Astrocyte of the hippocampus (primary cell): ENCODE measurements around the gene ARHGAP25.

Experiments used
- DNase-seq: peaks from one replicate; pipeline ENCODE4 v3.0.0; 2011; ENCODE audit warnings: low read depth, low spot score

Gene ARHGAP25

DNA sequence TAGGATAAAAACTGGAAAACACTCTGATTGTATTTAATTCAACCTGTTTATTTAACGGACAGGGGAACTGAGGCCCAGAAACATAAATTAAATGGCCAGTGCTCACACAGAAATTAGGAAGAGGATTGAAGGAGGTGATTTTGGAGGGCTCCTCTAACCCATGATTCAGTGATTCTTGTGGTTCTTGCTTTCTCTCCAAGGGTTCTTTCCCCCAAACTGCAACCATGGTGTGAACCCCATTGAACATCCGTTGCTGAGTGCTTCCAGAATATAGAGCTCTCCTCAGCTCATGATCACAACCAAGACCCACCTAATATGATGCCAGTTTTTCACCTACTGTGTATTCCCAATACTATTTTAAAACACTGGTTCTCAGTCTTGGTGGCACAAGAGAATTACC, 95.1 kb downstream of the ARHGAP25 start:
- no peak for DNase-seq

DNA sequence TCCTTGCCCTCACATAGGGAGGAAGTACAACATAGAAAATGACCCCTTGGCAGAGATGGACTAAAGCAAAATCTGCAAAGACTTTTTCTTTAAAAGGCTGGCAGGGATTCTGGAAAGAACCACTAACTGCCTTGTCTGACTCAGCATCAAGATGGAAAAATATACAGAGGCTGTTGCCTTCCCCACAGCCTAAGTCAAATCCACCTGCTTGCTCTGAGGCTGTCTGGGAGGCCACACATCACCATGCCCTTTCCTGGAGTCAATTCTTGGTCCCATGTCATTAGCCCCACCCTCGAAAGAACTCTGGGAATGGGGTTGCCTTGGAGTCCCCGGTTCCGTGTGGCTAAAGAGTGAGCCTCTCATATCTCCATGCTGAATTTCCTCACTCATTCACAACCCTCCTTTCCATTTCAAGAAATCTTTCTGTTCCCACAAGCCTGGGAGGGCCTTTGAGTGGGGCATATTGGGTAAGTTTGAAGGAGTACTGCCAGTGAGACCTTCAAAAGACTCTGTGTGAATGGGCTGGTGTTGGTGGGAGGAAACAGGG, 97.1 kb downstream of the ARHGAP25 start:
- DNase-seq, result peak; percentile 58

DNA sequence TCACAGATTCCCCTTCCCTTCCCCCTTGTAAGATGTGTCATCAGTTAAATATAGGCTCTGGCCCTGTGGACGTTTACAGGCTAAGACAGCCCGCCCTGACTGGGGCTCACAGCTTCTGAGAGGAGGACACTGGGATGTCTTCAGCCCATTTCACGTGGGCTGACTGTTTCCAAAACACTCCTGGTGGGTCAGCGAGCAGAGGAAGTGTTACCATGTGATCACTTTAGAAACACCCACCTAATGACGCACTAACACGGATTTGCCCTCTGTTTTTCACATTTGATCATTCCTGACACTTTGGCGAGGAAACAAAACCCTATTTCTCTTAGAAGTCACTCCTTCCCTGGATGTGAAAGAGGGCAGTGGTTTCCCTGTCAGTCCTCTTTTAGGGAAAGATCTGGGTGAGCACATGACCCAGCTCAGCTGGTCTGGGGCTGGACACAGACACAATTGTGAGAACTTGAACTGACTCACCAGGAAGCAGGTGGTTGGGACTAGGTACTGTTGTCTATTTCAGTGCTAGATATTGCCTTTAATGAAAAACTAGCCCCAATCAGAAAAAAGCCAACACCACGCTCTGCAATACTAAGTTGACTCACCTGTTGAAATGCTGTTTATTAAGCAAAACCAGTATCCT, 97.7 kb downstream of the ARHGAP25 start:
- DNase-seq, result no peak

DNA sequence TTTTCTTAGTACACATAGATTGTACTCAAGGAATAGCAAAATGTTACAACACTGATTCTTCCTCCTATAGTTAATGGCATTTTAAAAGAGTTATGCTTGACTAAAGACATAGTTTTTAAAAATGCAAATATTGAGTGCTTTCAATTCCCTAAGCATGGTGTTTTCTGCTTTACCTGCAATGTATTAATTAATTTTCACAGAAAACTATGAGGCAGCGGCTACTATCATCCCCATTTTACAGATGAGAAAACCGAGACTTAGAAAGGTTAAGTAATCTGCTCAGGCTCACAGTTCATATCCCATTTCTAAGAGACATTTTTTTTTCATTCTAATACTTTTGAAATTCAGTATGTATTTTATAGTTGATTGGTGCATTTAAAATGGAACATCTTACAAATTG, 98.6 kb downstream of the ARHGAP25 start:
- no peak for DNase-seq

DNA sequence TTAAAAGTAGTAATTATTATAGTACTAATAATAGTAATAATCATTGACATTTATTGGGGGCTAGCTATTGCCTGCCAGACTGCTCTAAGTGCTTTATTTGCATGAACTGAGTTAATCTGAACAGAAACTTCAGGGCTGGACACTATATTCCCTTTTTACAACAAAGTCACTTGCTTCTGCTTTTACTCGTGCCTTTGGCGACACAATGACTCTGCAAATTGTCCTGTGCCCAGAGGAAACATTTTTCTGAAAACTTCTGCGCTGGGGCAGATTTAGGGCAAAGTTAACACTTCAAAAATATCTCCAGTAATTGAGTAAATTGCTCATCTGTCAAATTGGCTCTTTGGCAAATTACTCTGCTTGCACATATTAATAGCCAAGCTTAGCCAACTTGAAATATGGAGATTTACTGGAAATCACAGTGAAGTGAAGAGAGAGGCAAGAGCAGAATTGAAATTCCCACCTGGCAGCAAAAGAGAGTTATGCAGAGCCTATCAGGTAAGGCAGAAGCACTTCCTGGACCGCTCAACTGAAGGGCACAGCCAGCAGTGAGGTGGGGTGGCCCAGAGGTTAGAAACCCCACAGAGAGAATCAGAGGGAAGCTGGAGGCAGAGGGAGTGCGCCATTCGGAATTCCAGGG, 100.2 kb downstream of the ARHGAP25 start:
- no peak for DNase-seq

DNA sequence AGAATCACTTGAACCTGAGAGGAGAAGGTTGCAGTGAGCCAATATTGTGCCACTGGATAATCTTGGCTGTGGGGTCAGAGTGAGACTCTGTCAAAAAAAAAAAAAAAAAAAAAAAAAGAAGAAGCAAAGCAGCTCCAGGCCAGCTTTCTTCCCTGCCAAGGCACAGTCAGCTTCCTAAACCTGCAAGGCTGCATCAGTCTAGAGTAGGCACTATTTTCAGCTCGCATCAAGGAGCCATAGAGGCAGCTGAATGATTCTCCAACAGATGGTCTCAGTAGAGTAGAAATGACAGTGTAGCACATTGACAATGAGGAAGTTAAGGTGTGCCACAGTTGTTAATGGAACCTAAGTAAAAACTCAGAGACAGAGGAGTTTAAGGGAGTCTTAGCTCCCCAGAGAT, 101.0 kb downstream of the ARHGAP25 start:
- DNase-seq, result no peak

DNA sequence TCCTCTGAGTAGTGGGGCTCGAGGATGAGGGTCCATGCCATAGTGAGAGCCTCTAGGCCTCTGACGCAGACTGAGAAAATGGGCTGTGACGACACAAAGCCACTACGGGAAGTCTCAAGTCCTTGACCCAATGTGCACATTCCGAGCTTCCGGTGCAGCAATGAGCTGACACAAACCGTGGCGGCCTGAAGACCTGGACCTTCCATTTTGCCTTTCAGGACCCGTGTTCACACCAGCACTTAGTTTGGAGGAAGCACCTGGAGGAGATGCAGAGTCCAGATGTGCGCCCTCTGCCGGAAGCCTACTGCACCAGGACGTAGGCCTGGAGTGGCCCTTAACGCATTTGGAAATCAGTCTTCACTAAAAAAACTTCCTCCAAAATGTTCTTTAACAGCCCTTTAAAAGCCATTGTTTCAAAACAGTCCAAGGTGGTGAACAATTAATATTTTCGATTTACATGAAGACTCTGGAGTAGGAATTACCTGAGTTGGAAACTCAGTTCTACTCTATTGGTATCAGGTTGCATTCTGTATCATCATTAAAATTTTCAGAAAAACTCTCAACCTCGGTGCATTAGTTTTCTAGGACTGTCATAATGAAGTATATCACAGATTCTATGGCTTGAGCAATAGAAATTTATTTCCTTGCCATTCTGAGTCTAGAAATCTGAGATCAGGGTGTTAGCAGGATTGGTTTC, 102.7 kb downstream of the ARHGAP25 start:
- peak; percentile 32 for DNase-seq

DNA sequence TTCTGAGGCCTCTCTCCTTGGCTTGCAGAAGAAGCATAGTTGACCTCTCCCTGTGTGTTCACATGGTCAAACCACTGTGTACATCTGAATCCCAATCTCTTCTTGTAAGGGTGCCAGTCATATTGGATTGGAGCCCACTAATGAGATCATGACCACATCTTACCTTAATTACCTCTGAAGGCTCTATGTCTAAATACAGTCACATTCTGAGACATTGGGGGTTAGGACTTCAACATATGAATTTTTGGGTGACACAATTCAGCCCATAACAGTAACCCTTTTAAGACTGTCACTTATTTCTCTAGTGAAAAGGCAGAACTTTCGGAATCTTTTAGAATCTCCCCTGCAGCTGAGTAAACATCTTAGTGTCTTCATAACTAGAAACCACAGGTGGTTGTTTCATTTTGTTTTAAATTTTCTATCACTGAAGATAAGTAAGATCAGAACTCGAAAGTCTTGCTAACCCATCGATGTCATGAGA, 103.3 kb downstream of the ARHGAP25 start:
- peak; percentile 75 for DNase-seq

DNA sequence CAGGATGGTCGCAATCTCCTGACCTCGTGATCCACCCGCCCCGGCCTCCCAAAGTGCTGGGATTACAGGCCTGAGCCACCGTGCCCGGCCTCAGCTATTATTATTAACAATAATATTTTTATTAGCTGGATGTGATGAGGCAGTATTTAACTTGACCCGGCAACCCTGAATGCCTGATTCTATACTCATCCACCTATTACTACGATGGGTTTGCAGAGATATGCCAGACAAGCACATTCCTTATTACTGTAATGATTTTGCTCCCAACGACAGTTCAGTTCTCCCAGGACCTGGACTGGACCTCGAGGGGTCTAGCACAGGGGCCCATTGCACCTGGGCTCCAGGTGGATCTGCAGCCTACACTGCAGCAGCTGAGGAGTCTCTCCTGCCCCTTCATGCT, 104.0 kb downstream of the ARHGAP25 start:
- DNase-seq, result no peak

DNA sequence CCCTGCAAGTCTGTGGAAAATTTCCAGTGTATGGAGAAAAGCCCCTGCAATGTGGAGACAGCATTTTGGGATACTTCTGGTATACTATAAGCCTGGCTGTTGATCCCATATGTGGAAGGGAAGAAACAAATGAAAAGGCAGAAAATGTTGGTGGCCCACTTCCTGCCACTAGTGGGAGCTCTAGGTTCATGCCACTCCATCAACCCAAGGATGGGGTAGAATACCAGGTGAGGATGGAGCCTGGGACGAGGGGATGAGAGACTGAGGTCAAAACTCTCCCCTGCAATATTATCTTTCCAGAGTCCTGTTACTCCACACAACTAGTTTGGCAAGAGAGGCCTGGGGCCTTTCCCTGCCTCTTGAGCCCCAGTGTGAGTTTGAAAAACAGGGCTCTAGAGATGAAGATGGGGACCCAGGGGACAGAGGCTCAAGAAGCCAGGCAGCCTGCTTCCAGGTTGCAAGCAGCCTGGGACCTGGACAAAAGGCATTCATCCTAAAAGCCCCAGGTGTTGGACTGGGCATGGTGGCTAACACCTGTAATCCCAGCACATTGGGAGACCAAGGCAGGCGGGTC, 104.7 kb downstream of the ARHGAP25 start:
- no peak for DNase-seq

DNA sequence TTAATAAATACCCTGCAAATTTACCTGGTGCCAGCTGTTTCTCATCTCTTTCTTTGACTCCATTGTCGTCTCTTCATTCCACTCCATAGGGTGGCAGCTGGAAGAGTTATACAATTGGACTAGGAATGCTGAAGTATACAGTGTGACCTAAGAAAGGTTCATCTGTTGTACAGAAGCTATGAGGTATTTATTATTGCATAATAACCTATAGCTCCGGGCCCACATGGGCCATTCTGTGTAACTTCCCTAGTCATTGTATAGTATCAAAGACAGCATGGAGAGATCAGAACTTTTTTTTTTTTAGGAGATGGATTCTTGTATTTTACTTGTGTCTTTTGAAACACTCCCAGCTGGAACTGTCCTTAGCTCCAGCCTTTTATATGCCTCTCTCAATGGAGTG, 110.4 kb downstream of the ARHGAP25 start:
- DNase-seq, result no peak

DNA sequence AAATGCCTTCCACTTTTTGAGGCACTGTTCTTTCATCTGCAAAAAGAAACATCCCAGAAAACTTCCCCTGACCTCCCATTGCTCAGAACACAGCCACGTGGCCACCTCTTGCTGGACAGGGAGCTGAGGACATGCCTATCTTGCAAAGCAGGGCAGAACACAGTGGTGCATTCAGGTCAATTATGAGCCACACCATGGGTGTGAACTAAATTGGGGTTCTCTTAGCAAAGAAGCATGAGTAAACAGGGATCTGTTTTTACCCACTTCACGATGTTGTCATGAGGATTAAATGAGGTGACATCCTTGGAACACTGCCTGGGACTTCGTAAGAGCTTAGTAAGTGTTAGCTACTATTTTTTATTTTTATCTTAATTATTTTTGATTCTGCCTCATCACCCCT, 111.5 kb downstream of the ARHGAP25 start:
- DNase-seq, result no peak

DNA sequence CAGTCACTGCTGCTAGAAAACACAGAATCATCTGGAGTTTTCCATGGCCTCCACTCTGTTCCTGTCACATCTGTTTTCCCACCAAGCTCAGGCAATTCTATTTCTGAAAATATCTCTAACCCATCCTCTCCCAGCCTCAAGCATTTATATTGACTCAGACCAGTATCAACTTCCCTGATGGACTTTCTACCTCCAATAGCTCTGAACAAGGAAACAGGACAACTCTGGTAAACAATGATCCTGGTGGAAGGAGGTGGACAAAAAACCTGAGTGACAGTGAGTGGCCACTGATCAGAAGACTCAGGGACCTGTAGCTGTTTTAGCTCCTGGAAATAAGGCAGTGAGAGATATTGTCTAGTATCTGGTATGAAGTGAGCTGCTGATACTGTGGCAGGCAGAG, 113.1 kb downstream of the ARHGAP25 start:
- DNase-seq, result no peak

DNA sequence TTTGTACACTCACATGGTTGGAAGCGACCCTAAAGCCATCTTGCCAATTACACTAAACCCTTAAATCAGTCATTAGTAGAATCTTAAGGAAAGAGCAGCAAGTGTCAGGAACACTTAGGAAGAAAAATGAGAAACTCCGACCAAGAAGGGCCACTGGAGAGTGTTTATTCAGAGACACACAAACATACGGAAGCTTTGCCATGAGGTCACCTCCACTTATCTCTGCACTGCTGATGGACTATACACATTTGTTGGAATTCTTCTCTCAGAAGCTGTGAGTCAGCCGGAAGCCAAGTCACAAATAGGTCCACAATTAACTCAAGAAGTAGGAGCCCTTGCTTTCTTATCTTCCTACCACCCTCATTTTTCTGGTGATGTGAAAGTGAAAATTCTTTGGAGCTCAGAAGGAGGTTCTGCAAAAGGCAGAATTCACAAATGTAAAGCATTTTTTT, 115.0 kb downstream of the ARHGAP25 start:
- peak; percentile 12 for DNase-seq

DNA sequence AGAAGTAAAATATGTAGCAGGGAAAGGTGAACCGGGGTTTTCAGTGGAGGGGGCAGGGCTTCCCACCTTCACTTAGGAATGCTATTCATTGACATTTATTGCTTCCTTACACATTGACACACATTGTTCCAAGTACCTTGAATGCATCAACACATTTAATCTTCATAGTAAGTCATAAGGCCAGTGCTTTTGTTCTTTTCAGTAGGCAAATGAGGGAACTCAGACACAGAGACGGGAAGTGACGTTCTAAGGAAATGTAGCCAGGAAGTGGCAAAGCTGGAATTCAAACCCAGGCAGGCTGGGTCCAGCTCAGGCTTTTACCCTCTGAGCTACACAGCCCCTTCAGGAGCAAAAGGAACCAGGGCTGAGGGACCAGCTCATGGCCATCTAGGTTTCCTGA, 115.9 kb downstream of the ARHGAP25 start:
- DNase-seq, result no peak

DNA sequence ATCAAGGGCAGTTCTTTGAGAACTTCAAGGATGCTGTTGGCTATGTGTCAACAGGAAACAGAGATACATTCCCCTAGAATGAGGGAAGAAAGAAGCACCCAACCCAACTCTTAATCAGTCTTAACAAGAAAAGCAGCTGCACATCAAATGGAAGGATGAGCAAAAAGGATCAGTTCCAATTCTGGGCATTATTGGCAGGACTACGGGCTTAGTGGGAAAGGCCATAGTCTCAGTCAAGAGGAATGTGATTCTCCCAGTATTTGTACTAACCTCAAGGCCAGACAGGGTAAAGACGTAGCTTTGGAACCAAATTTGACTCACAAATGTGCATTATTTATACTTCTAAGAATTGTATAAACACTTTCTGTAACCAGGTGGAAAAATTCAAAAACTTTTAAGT, 118.4 kb downstream of the ARHGAP25 start:
- peak; percentile 32 for DNase-seq

DNA sequence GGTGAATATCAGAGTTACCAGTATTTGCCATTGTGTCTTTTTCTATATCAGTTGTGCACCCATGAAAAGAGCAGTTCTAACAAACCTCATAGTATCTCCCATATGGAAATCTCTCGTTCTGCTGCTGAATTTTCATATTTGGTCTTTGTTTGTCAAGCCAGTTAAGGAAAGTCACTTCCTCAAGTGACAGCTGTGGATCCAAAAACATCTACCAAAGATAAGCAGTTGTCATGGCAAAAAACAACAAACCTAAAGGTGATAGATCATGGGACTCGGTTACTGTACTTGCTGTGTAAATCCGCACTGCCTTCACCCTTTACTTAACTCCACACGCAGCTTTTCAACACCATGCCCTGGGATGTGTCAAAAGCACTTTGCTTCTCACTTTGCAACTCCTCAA, 119.3 kb downstream of the ARHGAP25 start:
- no peak for DNase-seq

DNA sequence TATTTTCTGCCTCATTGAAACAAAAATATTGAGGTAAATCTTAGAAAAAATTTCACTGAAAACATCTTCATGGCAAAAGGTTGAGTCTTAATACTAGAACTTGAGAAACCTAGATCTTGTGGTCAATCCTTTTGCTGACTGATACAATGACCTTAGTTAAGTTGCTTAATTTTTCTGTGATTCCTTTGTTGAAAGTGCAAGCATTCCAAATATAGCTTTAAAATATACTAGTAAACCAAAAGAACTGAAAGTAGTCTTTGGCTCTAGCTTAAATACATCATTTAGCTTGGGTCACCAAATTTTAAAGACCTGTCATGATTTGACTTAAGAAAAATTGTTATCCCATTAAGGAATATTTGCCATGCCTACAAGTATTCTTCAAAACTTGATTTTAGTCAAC, 119.9 kb downstream of the ARHGAP25 start:
- DNase-seq, result no peak

DNA sequence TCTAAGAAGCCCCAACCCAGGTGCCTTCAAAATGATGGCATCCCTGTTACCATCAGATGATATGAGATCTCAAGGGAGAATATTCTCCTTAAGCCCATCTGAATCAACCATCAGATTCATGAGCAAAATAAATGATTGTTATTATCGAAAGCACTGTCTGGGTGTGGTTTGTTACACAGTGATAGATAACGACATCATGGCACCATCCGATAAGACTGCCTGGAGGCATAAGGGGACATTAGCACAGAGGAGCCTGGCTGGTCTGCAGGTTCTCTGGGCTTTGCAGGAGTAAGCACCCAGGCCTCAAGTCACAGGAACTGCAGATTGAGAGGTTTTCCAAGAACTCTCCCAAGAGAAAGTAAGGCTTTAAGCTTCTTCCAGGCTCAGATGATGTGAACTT, 120.9 kb downstream of the ARHGAP25 start:
- no peak for DNase-seq

DNA sequence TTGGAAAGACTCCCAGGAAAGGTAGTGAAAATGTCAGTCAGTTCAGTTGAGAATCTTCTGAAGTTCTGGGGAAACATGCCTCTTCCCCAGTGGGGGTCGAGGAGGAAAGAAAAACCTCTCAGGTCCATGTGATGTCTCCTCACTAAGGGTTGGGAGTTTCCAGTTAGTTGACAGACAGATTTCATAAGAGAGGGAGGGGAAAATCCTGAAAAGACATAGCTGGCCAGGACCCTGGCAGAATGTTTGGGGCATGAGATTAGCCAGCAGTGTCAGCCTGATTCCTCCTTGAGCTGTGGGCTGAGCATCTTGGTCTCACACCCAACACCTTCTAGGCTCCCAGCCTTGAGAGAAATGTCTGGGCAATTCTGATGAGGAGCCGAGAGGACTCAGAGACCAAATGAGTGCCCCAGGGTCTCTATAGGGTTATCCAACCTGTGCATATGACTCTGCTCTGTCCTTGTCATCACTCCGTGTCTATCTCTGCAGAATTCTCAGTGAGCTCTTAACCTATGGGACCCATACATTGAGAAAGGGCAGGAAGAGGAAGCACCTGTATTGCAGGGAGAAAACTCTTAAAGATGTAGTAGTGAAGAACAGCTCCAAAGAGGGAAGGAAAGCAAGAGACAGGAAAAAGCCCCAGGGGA, 122.7 kb downstream of the ARHGAP25 start:
- no peak for DNase-seq

DNA sequence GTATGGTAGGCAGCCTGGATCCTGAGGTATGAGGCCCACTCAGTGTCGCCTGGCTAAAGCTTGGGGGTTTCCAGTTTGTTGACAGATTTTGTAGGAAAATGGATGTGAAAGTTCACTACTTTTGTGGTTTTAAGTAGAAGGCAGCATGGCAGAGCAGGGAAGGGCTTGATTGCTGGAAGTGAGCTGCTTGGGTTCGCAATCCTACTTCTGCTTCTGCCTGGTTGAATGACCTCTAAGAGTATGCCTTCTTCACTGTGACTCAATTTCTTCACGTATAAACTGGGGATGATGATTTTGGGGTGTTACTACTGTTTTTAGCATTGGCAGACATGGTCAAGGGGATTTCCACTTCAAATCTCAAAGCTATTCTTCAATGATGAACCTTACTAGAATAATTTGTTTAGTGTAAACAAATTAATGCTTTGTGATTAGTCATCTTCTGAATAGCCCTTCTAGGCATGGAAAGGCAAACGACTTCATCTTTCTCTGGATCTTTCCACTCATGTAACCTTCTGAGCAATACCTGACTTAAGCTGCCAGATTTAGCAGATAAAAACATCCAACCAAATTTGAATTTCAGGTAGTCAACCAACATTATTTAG, 123.3 kb downstream of the ARHGAP25 start:
- no peak for DNase-seq
